ENCODE data around the gene FAM193A.

The FAM193A gene

GRCh38 chr4:2714918-2715317 lies 178.5 kb downstream of the FAM193A start:
- TF ChIP-seq REST (IDR thresholded peaks at IDR 0.05; ENCODE audit: low read depth): no peak
- TF ChIP-seq TAF1 (IDR thresholded peaks at IDR 0.05; ENCODE audit: low read depth): no peak
- no peak for TF ChIP-seq TCF12 (IDR thresholded peaks at IDR 0.05; ENCODE audit: low read depth)
- no peak for TF ChIP-seq MAX (IDR thresholded peaks at IDR 0.05)
- no peak for TF ChIP-seq FOXM1 (IDR thresholded peaks at IDR 0.05; ENCODE audit: borderline replicate concordance, low read depth)
- TF ChIP-seq EP300 (IDR thresholded peaks at IDR 0.05; ENCODE audit: borderline replicate concordance): no peak
- no peak for TF ChIP-seq USF1 (IDR thresholded peaks at IDR 0.05)
- TF ChIP-seq ZBTB7A (IDR thresholded peaks at IDR 0.05; ENCODE audit: low read depth): no peak
- no peak for TF ChIP-seq TEAD4 (IDR thresholded peaks at IDR 0.05)

DNA sequence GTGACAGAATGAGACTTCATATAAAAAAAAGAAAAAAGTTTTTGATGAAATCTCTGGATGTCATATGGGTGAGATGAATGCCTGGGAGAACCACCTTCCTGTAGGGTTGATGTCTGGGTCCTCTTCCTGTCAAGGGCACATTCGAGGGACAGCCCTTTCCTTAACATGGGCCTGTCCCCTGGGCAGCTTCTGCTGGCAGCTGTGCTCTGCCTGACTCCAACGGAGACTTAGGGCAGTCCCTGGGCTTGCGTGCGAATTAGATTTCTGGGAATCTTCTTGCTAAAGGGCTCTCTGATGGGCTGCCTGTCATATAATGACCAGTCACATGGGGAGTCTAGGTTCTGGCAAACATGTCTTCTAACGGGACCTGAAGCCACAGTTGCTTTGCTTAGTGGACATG lies 179.0 kb downstream of the FAM193A start:
- TF ChIP-seq NFIC (IDR thresholded peaks at IDR 0.05): no peak
- TF ChIP-seq ZBTB7A (IDR thresholded peaks at IDR 0.05; ENCODE audit: low read depth): no peak

- no peak for TF ChIP-seq FOXM1 (IDR thresholded peaks at IDR 0.05; ENCODE audit: borderline replicate concordance, low read depth)
- no peak for TF ChIP-seq TCF12 (IDR thresholded peaks at IDR 0.05; ENCODE audit: low read depth)
- no peak for TF ChIP-seq MAX (IDR thresholded peaks at IDR 0.05)
- no peak for TF ChIP-seq RAD21 (IDR thresholded peaks at IDR 0.05; ENCODE audit: low read depth)
- no peak for TF ChIP-seq TAF1 (IDR thresholded peaks at IDR 0.05; ENCODE audit: low read depth)
- TF ChIP-seq EP300 (IDR thresholded peaks at IDR 0.05; ENCODE audit: borderline replicate concordance): no peak
- no peak for TF ChIP-seq YY1 (IDR thresholded peaks at IDR 0.05; ENCODE audit: low read depth)
- no peak for TF ChIP-seq NFIC (IDR thresholded peaks at IDR 0.05)
- TF ChIP-seq ZBTB7A (IDR thresholded peaks at IDR 0.05; ENCODE audit: low read depth): no peak
- TF ChIP-seq TEAD4 (IDR thresholded peaks at IDR 0.05): no peak
- no peak for TF ChIP-seq REST (IDR thresholded peaks at IDR 0.05; ENCODE audit: low read depth)
- TF ChIP-seq CEBPB (IDR thresholded peaks at IDR 0.05): no peak
Observed at GRCh38 chr4:2716236-2716635, 179.8 kb downstream of the FAM193A start.

GRCh38 chr4:2721586-2721985 lies 185.1 kb downstream of the FAM193A start:
- TF ChIP-seq FOXM1 (IDR thresholded peaks at IDR 0.05; ENCODE audit: borderline replicate concordance, low read depth): no peak
- no peak for TF ChIP-seq TAF1 (IDR thresholded peaks at IDR 0.05; ENCODE audit: low read depth)
- TF ChIP-seq TCF12 (IDR thresholded peaks at IDR 0.05; ENCODE audit: low read depth): no peak
- TF ChIP-seq MAX (IDR thresholded peaks at IDR 0.05): no peak
- TF ChIP-seq RAD21 (IDR thresholded peaks at IDR 0.05; ENCODE audit: low read depth): no peak
- TF ChIP-seq CREB1 (IDR thresholded peaks at IDR 0.05; ENCODE audit: low read depth): no peak
- no peak for TF ChIP-seq REST (IDR thresholded peaks at IDR 0.05; ENCODE audit: low read depth)
- TF ChIP-seq NFIC (IDR thresholded peaks at IDR 0.05): no peak
- no peak for TF ChIP-seq YY1 (IDR thresholded peaks at IDR 0.05; ENCODE audit: low read depth)
- no peak for TF ChIP-seq EP300 (IDR thresholded peaks at IDR 0.05; ENCODE audit: borderline replicate concordance)
- TF ChIP-seq USF1 (IDR thresholded peaks at IDR 0.05): no peak

GRCh38 chr4:2722033-2722432 lies 185.6 kb downstream of the FAM193A start:
- no peak for TF ChIP-seq YY1 (IDR thresholded peaks at IDR 0.05; ENCODE audit: low read depth)
- TF ChIP-seq CREB1 (IDR thresholded peaks at IDR 0.05; ENCODE audit: low read depth): no peak
- no peak for TF ChIP-seq ZBTB7A (IDR thresholded peaks at IDR 0.05; ENCODE audit: low read depth)
- no peak for TF ChIP-seq CEBPB (IDR thresholded peaks at IDR 0.05)
- no peak for TF ChIP-seq NFIC (IDR thresholded peaks at IDR 0.05)
- TF ChIP-seq TEAD4 (IDR thresholded peaks at IDR 0.05): no peak
- no peak for TF ChIP-seq RAD21 (IDR thresholded peaks at IDR 0.05; ENCODE audit: low read depth)
- no peak for TF ChIP-seq EP300 (IDR thresholded peaks at IDR 0.05; ENCODE audit: borderline replicate concordance)
- TF ChIP-seq MAX (IDR thresholded peaks at IDR 0.05): no peak
- TF ChIP-seq EGR1 (IDR thresholded peaks at IDR 0.05): no peak
- no peak for TF ChIP-seq FOXM1 (IDR thresholded peaks at IDR 0.05; ENCODE audit: borderline replicate concordance, low read depth)
- no peak for TF ChIP-seq TCF12 (IDR thresholded peaks at IDR 0.05; ENCODE audit: low read depth)
- no peak for TF ChIP-seq USF1 (IDR thresholded peaks at IDR 0.05)
- TF ChIP-seq TAF1 (IDR thresholded peaks at IDR 0.05; ENCODE audit: low read depth): no peak
- TF ChIP-seq REST (IDR thresholded peaks at IDR 0.05; ENCODE audit: low read depth): no peak

Measured in Ishikawa (cell line).